Trophoblast cell (in vitro differentiated cells and primary cell): ENCODE data around the gene PRKCH.

Experiments used
- DNase-seq, 2 donors: peaks; one replicate each; pipeline ENCODE4 v3.0.0-alpha.2; 2016
- H2AFZ ChIP-seq: 2 replicates; pipeline ENCODE4 v1.6.1; 2013; ENCODE audit warnings: low read length, moderate library complexity, mild to moderate bottlenecking; ENCODE audit not compliant: insufficient read depth, poor library complexity
- H2AK5ac ChIP-seq: 2 replicates; pipeline ENCODE4 v1.6.1; 2013; ENCODE audit warnings: mild to moderate bottlenecking, low read length
- H2BK120ac ChIP-seq: 2 replicates; pipeline ENCODE4 v1.6.1; 2013; ENCODE audit warnings: low read length, mild to moderate bottlenecking, moderate library complexity; ENCODE audit not compliant: insufficient read depth, poor library complexity
- H2BK12ac ChIP-seq: 2 replicates; pipeline ENCODE4 v1.6.1; 2013; ENCODE audit warnings: mild to moderate bottlenecking, low read length, moderate library complexity
- H2BK5ac ChIP-seq: 2 replicates; pipeline ENCODE4 v1.6.1; 2013; ENCODE audit warnings: low read length, low read depth, moderate library complexity, mild to moderate bottlenecking; ENCODE audit not compliant: poor library complexity
- H3K14ac ChIP-seq: 2 replicates; pipeline ENCODE4 v1.6.1; 2013; ENCODE audit warnings: mild to moderate bottlenecking, low read length
- H3K18ac ChIP-seq: 2 replicates; pipeline ENCODE4 v1.6.1; 2013; ENCODE audit warnings: mild to moderate bottlenecking, low read length
- H3K23ac ChIP-seq: 2 replicates; pipeline ENCODE4 v1.6.1; 2013; ENCODE audit warnings: low read length
- H3K27ac ChIP-seq: 2 replicates; pipeline ENCODE4 v1.5.1; 2013; ENCODE audit warnings: low read depth, mild to moderate bottlenecking, inconsistent platforms, low read length, moderate library complexity
- H3K27me3 ChIP-seq: 2 replicates; pipeline ENCODE4 v1.6.1; 2013; ENCODE audit warnings: inconsistent platforms, mild to moderate bottlenecking, low read length, moderate library complexity; ENCODE audit not compliant: insufficient read depth
- H3K36me3 ChIP-seq, 2 experiments: 1 replicate in 1 of 2; 2 replicates in 1 of 2; pipeline ENCODE4 v1.6.1; 2013; ENCODE audit warnings: low read length in 2 of 2, mild to moderate bottlenecking in 2 of 2, moderate library complexity in 1 of 2; ENCODE audit not compliant: insufficient read depth in 2 of 2, control insufficient read depth in 1 of 2
- H3K4ac ChIP-seq: 2 replicates; pipeline ENCODE4 v1.6.1; 2013; ENCODE audit warnings: low read depth, mild to moderate bottlenecking, low read length, moderate library complexity
- H3K4me1 ChIP-seq, 2 experiments: 1 replicate in 1 of 2; 2 replicates in 1 of 2; pipeline ENCODE4 v1.6.1; 2013; ENCODE audit warnings: low read length in 2 of 2, mild to moderate bottlenecking in 2 of 2, moderate library complexity in 1 of 2; ENCODE audit not compliant: insufficient read depth in 2 of 2, control insufficient read depth in 1 of 2
- H3K4me2 ChIP-seq: 2 replicates; pipeline ENCODE4 v1.6.1; 2013; ENCODE audit warnings: inconsistent platforms, mild to moderate bottlenecking, low read length, moderate library complexity
- H3K4me3 ChIP-seq: 2 replicates; pipeline ENCODE4 v1.5.1; 2013; ENCODE audit warnings: mild to moderate bottlenecking, low read depth, low read length, inconsistent platforms
- H3K79me1 ChIP-seq: one replicate; pipeline ENCODE4 v1.6.1; 2013; ENCODE audit warnings: low read length
- H3K79me2 ChIP-seq: 2 replicates; pipeline ENCODE4 v1.6.1; 2013; ENCODE audit warnings: low read length, mild to moderate bottlenecking; ENCODE audit not compliant: control insufficient read depth, insufficient read depth, poor library complexity
- H3K9ac ChIP-seq: 2 replicates; pipeline ENCODE4 v1.6.1; 2013; ENCODE audit warnings: mild to moderate bottlenecking, low read length
- H3K9me3 ChIP-seq: 2 replicates; pipeline ENCODE4 v1.6.1; 2013; ENCODE audit warnings: low read depth, mild to moderate bottlenecking, control low read depth, inconsistent platforms, low read length; ENCODE audit not compliant: insufficient read depth
- H4K12ac ChIP-seq: 2 replicates; pipeline ENCODE4 v1.6.1; 2013; ENCODE audit warnings: low read depth, mild to moderate bottlenecking, low read length, moderate library complexity
- H4K8ac ChIP-seq: 2 replicates; pipeline ENCODE4 v1.6.1; 2013; ENCODE audit warnings: low read depth, mild to moderate bottlenecking, low read length, moderate library complexity
- H4K91ac ChIP-seq: one replicate; pipeline ENCODE4 v1.6.1; 2013; ENCODE audit warnings: low read depth, mild to moderate bottlenecking, low read length, moderate library complexity
- WGBS: extraction: QIAGEN DNeasy Blood & Tissue Kit; methylation state at CpG from one replicate; pipeline ENCODE4 v1.1.7; 2013; ENCODE audit warnings: missing lambda C conversion rate; ENCODE audit not compliant: insufficient read length, insufficient coverage; ENCODE audit errors: extremely low coverage; 5-methylcytosine and 5-hydroxymethylcytosine counted together

The PRKCH gene

GRCh38 chr14:61577506-61577931, 256.1 kb downstream of the PRKCH start:
- no peak for DNase-seq
- H3K4me1 ChIP-seq: peaks cover 6 to 23% of the 10 kb centered on the region in 2 experiments
- peak overlapping the region; percentile 83 for H3K27ac ChIP-seq
- H3K9ac ChIP-seq: no peak overlapping the region
- no peak overlapping the region for H4K91ac ChIP-seq
- no CpG with 5 or more reads among the region's 2 CpGs for WGBS
- H3K4me2 ChIP-seq: no peak overlapping the region
- no peak overlapping the region for H3K23ac ChIP-seq
- no peak overlapping the region for H2BK12ac ChIP-seq
- H3K14ac ChIP-seq: no peak overlapping the region
- no peak overlapping the region for H2AK5ac ChIP-seq
- no peak overlapping the region for H4K8ac ChIP-seq
- no peak overlapping the region for H4K12ac ChIP-seq
- H3K36me3 ChIP-seq: no peaks in the 10 kb centered on the region
- H3K79me2 ChIP-seq: peaks cover 5% of the 10 kb centered on the region
- H2BK5ac ChIP-seq: peak overlapping the region; percentile 90
- no peaks in the 10 kb centered on the region for H3K27me3 ChIP-seq
- H2BK120ac ChIP-seq: peak overlapping the region; percentile 88
- no peak overlapping the region for H3K18ac ChIP-seq
- no peak overlapping the region for H3K4ac ChIP-seq
- no peak overlapping the region for H2AFZ ChIP-seq
- H3K4me3 ChIP-seq: no peak overlapping the region
- no peaks in the 10 kb centered on the region for H3K9me3 ChIP-seq
- peaks cover 31% of the 10 kb centered on the region for H3K79me1 ChIP-seq

GRCh38 chr14:61578745-61579144, 257.4 kb downstream of the PRKCH start:
- H3K79me1 ChIP-seq: peaks cover 28% of the 10 kb centered on the region
- H4K8ac ChIP-seq: no peak overlapping the region
- H3K36me3 ChIP-seq: no peaks in the 10 kb centered on the region
- no peak overlapping the region for H3K27ac ChIP-seq
- H3K9me3 ChIP-seq: no peaks in the 10 kb centered on the region
- no peak overlapping the region for H2AK5ac ChIP-seq
- no peaks in the 10 kb centered on the region for H3K27me3 ChIP-seq
- peaks cover 2 to 19% of the 10 kb centered on the region in 2 experiments for H3K4me1 ChIP-seq
- H3K79me2 ChIP-seq: peaks cover 4% of the 10 kb centered on the region
- no peak overlapping the region for H3K14ac ChIP-seq
- H4K91ac ChIP-seq: no peak overlapping the region
- H3K9ac ChIP-seq: no peak overlapping the region
- DNase-seq: no peak
- H3K4ac ChIP-seq: no peak overlapping the region
- H3K4me3 ChIP-seq: no peak overlapping the region
- H2AFZ ChIP-seq: no peak overlapping the region
- no peak overlapping the region for H2BK5ac ChIP-seq
- no peak overlapping the region for H3K18ac ChIP-seq
- no peak overlapping the region for H2BK12ac ChIP-seq
- no peak overlapping the region for H3K23ac ChIP-seq
- no peak overlapping the region for H3K4me2 ChIP-seq
- H2BK120ac ChIP-seq: no peak overlapping the region
- no peak overlapping the region for H4K12ac ChIP-seq
- no CpG with 5 or more reads among the region's 2 CpGs for WGBS

GRCh38 chr14:61581340-61581739, 260.0 kb downstream of the PRKCH start:
- peak overlapping the region; percentile 85 for H2BK120ac ChIP-seq
- peaks cover 2% of the 10 kb centered on the region for H3K79me2 ChIP-seq
- H3K27ac ChIP-seq: no peak overlapping the region
- H2BK5ac ChIP-seq: peak overlapping the region; percentile 66
- peak overlapping the region; percentile 92 for H2BK12ac ChIP-seq
- peaks cover 29% of the 10 kb centered on the region for H3K79me1 ChIP-seq
- DNase-seq: no peak
- no peak overlapping the region for H3K4me2 ChIP-seq
- peak overlapping the region; percentile 76 for H3K4ac ChIP-seq
- no CpG with 5 or more reads among the region's 1 CpG for WGBS
- H4K12ac ChIP-seq: no peak overlapping the region
- no peak overlapping the region for H3K4me3 ChIP-seq
- no peak overlapping the region for H3K9ac ChIP-seq
- H3K23ac ChIP-seq: no peak overlapping the region
- peak overlapping the region; percentile 52 for H2AK5ac ChIP-seq
- H3K9me3 ChIP-seq: no peaks in the 10 kb centered on the region
- peak overlapping the region; percentile 53 for H4K8ac ChIP-seq
- H3K4me1 ChIP-seq: peaks cover 8 to 18% of the 10 kb centered on the region in 2 experiments
- no peak overlapping the region for H2AFZ ChIP-seq
- no peaks in the 10 kb centered on the region for H3K27me3 ChIP-seq
- no peak overlapping the region for H3K14ac ChIP-seq
- no peaks in the 10 kb centered on the region for H3K36me3 ChIP-seq
- H4K91ac ChIP-seq: peak overlapping the region; percentile 74
- H3K18ac ChIP-seq: peak overlapping the region; percentile 7

GRCh38 chr14:61581955-61582615, 260.7 kb downstream of the PRKCH start:
- peaks cover 8 to 18% of the 10 kb centered on the region in 2 experiments for H3K4me1 ChIP-seq
- peak overlapping the region; percentile 98 for H2BK12ac ChIP-seq
- WGBS: 100% methylated on average over 1 of the region's 3 CpGs
- no peak overlapping the region for H4K91ac ChIP-seq
- H3K23ac ChIP-seq: no peak overlapping the region
- no peak overlapping the region for H2BK5ac ChIP-seq
- peaks cover 27% of the 10 kb centered on the region for H3K79me1 ChIP-seq
- H3K4me2 ChIP-seq: no peak overlapping the region
- peak overlapping the region; percentile 94 for H2BK120ac ChIP-seq
- no peak for DNase-seq
- H2AK5ac ChIP-seq: no peak overlapping the region
- H3K79me2 ChIP-seq: peaks cover 2% of the 10 kb centered on the region
- no peak overlapping the region for H2AFZ ChIP-seq
- peak overlapping the region; percentile 64 for H3K4ac ChIP-seq
- H3K18ac ChIP-seq: no peak overlapping the region
- no peaks in the 10 kb centered on the region for H3K9me3 ChIP-seq
- no peaks in the 10 kb centered on the region for H3K36me3 ChIP-seq
- H3K4me3 ChIP-seq: no peak overlapping the region
- H4K8ac ChIP-seq: no peak overlapping the region
- H3K14ac ChIP-seq: peak overlapping the region; percentile 73
- H4K12ac ChIP-seq: no peak overlapping the region
- H3K9ac ChIP-seq: no peak overlapping the region
- no peaks in the 10 kb centered on the region for H3K27me3 ChIP-seq
- H3K27ac ChIP-seq: no peak overlapping the region
